Measurements from ENCODE around the gene HES3.
A peak's percentile ranks its signal among the peaks of the same experiment; 100 is the strongest.

Gene HES3
- total RNA-seq, result 0 reads per million in 3 donors

DNA sequence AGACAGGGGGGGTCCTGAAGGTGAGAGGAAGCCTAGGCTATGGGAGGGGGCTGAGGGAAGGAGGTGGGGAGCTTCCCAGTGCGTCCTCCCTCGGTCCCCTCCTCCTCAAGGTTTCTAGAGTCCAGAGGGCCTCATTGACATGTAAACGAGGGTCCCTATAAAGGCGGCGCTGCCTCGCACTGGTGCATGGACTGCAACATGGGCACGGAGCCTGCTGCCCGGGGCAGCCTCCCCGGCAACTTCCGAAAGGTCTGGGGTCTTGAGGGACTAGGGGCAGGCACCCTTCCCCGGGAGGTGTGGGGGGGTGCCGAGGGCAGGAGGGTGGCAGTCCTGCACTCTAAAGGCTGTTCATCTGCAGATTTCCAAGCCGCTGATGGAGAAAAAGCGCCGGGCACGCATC lies at the start of gene HES3:
TSS of gene HES3 (plus strand) at position 187 of the 400 bp plus-strand sequence. CDS start at position 374, 187 bp downstream.
- no peaks in the 10 kb centered on the region for H3K36me3 ChIP-seq (ENCODE audit: control insufficient read depth, insufficient read depth, low read length)
- H3K27me3 ChIP-seq (replicated peaks; ENCODE audit: control insufficient read depth, insufficient read depth, low read length, poor library complexity, severe bottlenecking), result peaks cover 75% of the 10 kb centered on the region

GRCh38 chr1:6197746-6198427 lies 46.1 kb upstream of the HES3 start:
- no peaks in the 10 kb centered on the region for H3K27me3 ChIP-seq (replicated peaks; ENCODE audit: control insufficient read depth, insufficient read depth, low read length, poor library complexity, severe bottlenecking)
- H3K4me1 ChIP-seq (ENCODE audit: control insufficient read depth, insufficient read depth, low read length, poor library complexity, severe bottlenecking), result peaks cover 29% of the 10 kb centered on the region
- DNase-seq, result no peak
- H3K4me3 ChIP-seq (ENCODE audit: insufficient read depth, low read depth, low read length, poor library complexity, severe bottlenecking), result peak overlapping the region; percentile 99
- H3K36me3 ChIP-seq (ENCODE audit: control insufficient read depth, insufficient read depth, low read length), result peaks cover 28% of the 10 kb centered on the region
- no peaks in the 10 kb centered on the region for H3K9me3 ChIP-seq (ENCODE audit: control insufficient read depth, low read length)
- H3K27ac ChIP-seq (ENCODE audit: insufficient read depth, low read length, poor library complexity, severe bottlenecking), result peak overlapping the region; percentile 82

More for the DNA sequence above, at the start of gene HES3:
- no peak within 1 kb of the TSS for H3K27ac ChIP-seq (ENCODE audit: insufficient read depth, low read length, poor library complexity, severe bottlenecking)
- H3K9me3 ChIP-seq (ENCODE audit: control insufficient read depth, low read length), result no peaks in the 10 kb centered on the region
- no peak within 1 kb of the TSS for H3K4me3 ChIP-seq (ENCODE audit: insufficient read depth, low read depth, low read length, poor library complexity, severe bottlenecking)
- peaks cover 28% of the 10 kb centered on the region for H3K4me1 ChIP-seq (ENCODE audit: control insufficient read depth, insufficient read depth, low read length, poor library complexity, severe bottlenecking)
- no peak for DNase-seq

- Histone ChIP-seq H3K4me3 (ENCODE audit: insufficient read depth, low read depth, low read length, poor library complexity, severe bottlenecking) (peak overlapping the region; percentile 99), H3K36me3 (ENCODE audit: control insufficient read depth, insufficient read depth, low read length) (peaks cover 19% of the 10 kb centered on the region), H3K27me3 (replicated peaks; ENCODE audit: control insufficient read depth, insufficient read depth, low read length, poor library complexity, severe bottlenecking) (no peaks in the 10 kb centered on the region), H3K27ac (ENCODE audit: insufficient read depth, low read length, poor library complexity, severe bottlenecking) (peak overlapping the region; percentile 82), H3K4me1 (ENCODE audit: control insufficient read depth, insufficient read depth, low read length, poor library complexity, severe bottlenecking) (peaks cover 29% of the 10 kb centered on the region), H3K9me3 (ENCODE audit: control insufficient read depth, low read length) (no peaks in the 10 kb centered on the region)
- DNase-seq, result no peak
These were observed 45.2 kb upstream of the HES3 start for GRCh38 chr1:6198646-6199297.

GRCh38 chr1:6199298-6200187 lies 44.4 kb upstream of the HES3 start, which contains the start of gene RPL22:
Gene RPL22, minus strand, starts transcription at chr1:6199595. Its CDS starts 22 bp downstream, at chr1:6199573.
- H3K4me1 ChIP-seq (ENCODE audit: control insufficient read depth, insufficient read depth, low read length, poor library complexity, severe bottlenecking), result peaks cover 24% of the 10 kb centered on the region
- H3K27me3 ChIP-seq (replicated peaks; ENCODE audit: control insufficient read depth, insufficient read depth, low read length, poor library complexity, severe bottlenecking), result no peaks in the 10 kb centered on the region
- peak; percentile 91 to 94 (median 93) for DNase-seq
- no peaks in the 10 kb centered on the region for H3K9me3 ChIP-seq (ENCODE audit: control insufficient read depth, low read length)
- peak within 1 kb of the TSS; percentile 82 for H3K27ac ChIP-seq (ENCODE audit: insufficient read depth, low read length, poor library complexity, severe bottlenecking)
- H3K36me3 ChIP-seq (ENCODE audit: control insufficient read depth, insufficient read depth, low read length), result peaks cover 11% of the 10 kb centered on the region
- H3K4me3 ChIP-seq (ENCODE audit: insufficient read depth, low read depth, low read length, poor library complexity, severe bottlenecking), result peak within 1 kb of the TSS; percentile 99

DNA sequence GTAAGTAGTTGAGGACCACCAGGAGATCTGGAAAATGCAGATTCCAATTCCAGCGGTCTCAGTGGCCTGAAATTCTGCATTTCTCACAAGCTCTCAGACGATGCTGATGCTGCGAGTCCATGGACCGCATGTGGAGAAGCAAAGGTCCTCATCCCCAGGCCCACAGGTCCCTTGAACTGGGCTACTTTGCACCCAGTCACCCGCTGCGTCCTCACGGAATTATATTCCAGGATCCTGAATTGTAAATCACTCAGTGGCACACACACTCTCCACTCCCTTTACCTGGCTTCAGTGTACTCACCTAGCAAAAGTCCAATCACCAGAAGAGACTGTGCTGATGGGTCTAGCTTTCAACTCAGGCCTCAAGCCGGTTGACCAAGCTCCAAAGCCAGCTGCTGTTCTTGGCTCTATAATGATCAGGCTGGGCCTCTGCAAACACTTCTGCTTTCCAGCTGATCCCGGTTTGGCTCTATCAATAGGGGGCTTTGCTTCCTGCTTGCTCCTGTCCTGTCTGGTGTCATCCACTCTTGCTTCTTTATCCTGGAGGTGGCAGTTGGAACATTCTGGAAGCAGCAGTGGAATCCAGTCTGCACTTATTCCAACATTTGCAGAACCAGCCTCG lies 43.7 kb upstream of the HES3 start:
- H3K9me3 ChIP-seq (ENCODE audit: control insufficient read depth, low read length), result no peaks in the 10 kb centered on the region
- no peaks in the 10 kb centered on the region for H3K27me3 ChIP-seq (replicated peaks; ENCODE audit: control insufficient read depth, insufficient read depth, low read length, poor library complexity, severe bottlenecking)

DNA sequence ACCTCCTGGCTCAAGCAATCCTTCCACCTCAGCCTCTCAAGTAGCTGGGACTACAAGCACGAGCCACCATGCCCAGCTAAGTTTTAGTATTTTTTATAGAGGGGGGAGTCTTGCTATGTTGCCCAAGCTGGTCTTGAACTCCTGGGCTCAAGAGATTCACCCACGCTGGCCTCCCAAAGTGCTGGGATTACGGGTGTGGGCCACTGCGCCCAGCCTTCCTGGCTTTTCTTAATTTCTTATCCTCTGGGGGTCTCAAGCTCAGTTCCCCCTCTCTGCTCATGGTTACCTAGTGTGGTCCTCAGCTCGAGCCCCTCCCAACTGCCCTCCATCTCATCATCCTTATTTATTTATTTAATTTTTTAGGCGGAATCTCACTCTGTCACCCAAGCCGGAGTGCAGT lies 41.7 kb upstream of the HES3 start:
- no peak overlapping the region for H3K4me3 ChIP-seq (ENCODE audit: insufficient read depth, low read depth, low read length, poor library complexity, severe bottlenecking)
- no peaks in the 10 kb centered on the region for H3K36me3 ChIP-seq (ENCODE audit: control insufficient read depth, insufficient read depth, low read length)
- peaks cover 40% of the 10 kb centered on the region for H3K4me1 ChIP-seq (ENCODE audit: control insufficient read depth, insufficient read depth, low read length, poor library complexity, severe bottlenecking)
- peaks cover 4% of the 10 kb centered on the region for H3K27me3 ChIP-seq (replicated peaks; ENCODE audit: control insufficient read depth, insufficient read depth, low read length, poor library complexity, severe bottlenecking)
- no peaks in the 10 kb centered on the region for H3K9me3 ChIP-seq (ENCODE audit: control insufficient read depth, low read length)
- H3K27ac ChIP-seq (ENCODE audit: insufficient read depth, low read length, poor library complexity, severe bottlenecking), result no peak overlapping the region
- DNase-seq, result no peak

More for the DNA sequence above, 43.7 kb upstream of the HES3 start:
- Histone ChIP-seq H3K4me3 (ENCODE audit: insufficient read depth, low read depth, low read length, poor library complexity, severe bottlenecking) (peak overlapping the region; percentile 99), H3K36me3 (ENCODE audit: control insufficient read depth, insufficient read depth, low read length) (peaks cover 11% of the 10 kb centered on the region), H3K4me1 (ENCODE audit: control insufficient read depth, insufficient read depth, low read length, poor library complexity, severe bottlenecking) (peaks cover 27% of the 10 kb centered on the region), H3K27ac (ENCODE audit: insufficient read depth, low read length, poor library complexity, severe bottlenecking) (peak overlapping the region; percentile 82)
- no peak for DNase-seq

- Histone ChIP-seq H3K4me1 (ENCODE audit: control insufficient read depth, insufficient read depth, low read length, poor library complexity, severe bottlenecking) (peaks cover 29% of the 10 kb centered on the region), H3K9me3 (ENCODE audit: control insufficient read depth, low read length) (no peaks in the 10 kb centered on the region), H3K4me3 (ENCODE audit: insufficient read depth, low read depth, low read length, poor library complexity, severe bottlenecking) (peak within 1 kb of the TSS; percentile 66), H3K27ac (ENCODE audit: insufficient read depth, low read length, poor library complexity, severe bottlenecking) (peak within 1 kb of the TSS; percentile 37), H3K27me3 (replicated peaks; ENCODE audit: control insufficient read depth, insufficient read depth, low read length, poor library complexity, severe bottlenecking) (peaks cover 4% of the 10 kb centered on the region), H3K36me3 (ENCODE audit: control insufficient read depth, insufficient read depth, low read length) (no peaks in the 10 kb centered on the region)
- peak; percentile 42 to 60 (median 52) for DNase-seq
These were observed 38.0 kb upstream of the HES3 start, which contains the start of gene RNF207 for GRCh38 chr1:6205849-6206519. Gene RNF207, plus strand, starts transcription at chr1:6206119. Its CDS starts 417 bp downstream, at chr1:6206536.

DNA sequence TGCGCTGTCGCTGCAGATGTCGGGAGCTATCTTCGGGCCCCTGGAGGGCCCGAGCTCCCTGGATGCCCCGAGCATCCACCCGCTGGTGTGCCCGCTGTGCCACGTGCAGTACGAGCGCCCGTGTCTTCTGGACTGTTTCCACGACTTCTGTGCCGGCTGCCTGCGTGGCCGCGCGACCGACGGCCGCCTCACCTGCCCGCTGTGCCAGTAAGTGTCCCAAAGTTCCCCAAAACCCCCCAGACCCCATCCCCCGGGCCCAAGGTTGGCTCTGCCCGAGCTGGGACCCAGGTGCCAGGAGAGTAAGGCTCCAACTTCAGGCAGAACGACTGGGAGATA lies 37.5 kb upstream of the HES3 start:
- DNase-seq, result no peak
- Histone ChIP-seq H3K27me3 (replicated peaks; ENCODE audit: control insufficient read depth, insufficient read depth, low read length, poor library complexity, severe bottlenecking) (peaks cover 4% of the 10 kb centered on the region), H3K9me3 (ENCODE audit: control insufficient read depth, low read length) (no peaks in the 10 kb centered on the region), H3K4me3 (ENCODE audit: insufficient read depth, low read depth, low read length, poor library complexity, severe bottlenecking) (peak overlapping the region; percentile 66), H3K27ac (ENCODE audit: insufficient read depth, low read length, poor library complexity, severe bottlenecking) (peak overlapping the region; percentile 22), H3K4me1 (ENCODE audit: control insufficient read depth, insufficient read depth, low read length, poor library complexity, severe bottlenecking) (peaks cover 29% of the 10 kb centered on the region), H3K36me3 (ENCODE audit: control insufficient read depth, insufficient read depth, low read length) (no peaks in the 10 kb centered on the region)
